Omental fat pad (tissue), 4 donors: ENCODE measurements around the gene NUDT4B. TPM values are rescaled to one million over a fixed set of nuclear protein-coding genes. Genes with fewer than 3 reads are reported as not detected.
A peak's percentile ranks its signal among the peaks of the same experiment; 100 is the strongest.
"Not testable (repeated sequence)": the region's sequence is repeated elsewhere in the genome, so short reads cannot be mapped to it uniquely, and the experiment has no call there.

Experiments
- ATAC-seq: fragments of 150-250 bp; one replicate; pipeline ENCODE4 v1.9.1; 2016; ENCODE audit warnings: mild to moderate bottlenecking, moderate library complexity; ENCODE audit not compliant: low FRiP score
- DNase-seq: peaks from one replicate; pipeline ENCODE4 v3.0.0-alpha.2; 2019; ENCODE audit warnings: low spot score
- small RNA-seq: library from RNA; depleted of rRNA; stranded (forward); fragments of <200 nt; gene quantifications from one replicate; pipeline ENCODE3, GENCODE V24; 2016
- total RNA-seq, 4 donors: library from RNA; depleted of rRNA; stranded (reverse); fragments of >200 nt; gene quantifications; one replicate each; pipeline ENCODE4 v1.1.0, GENCODE V29; 2016

The NUDT4B gene
- total RNA-seq, 4 donors from 2014 or later: 25.1 to 45.4 (median 33.6) TPM

- DNase-seq, ATAC-seq: not testable (repeated sequence)
Measured at GRCh38 chr1:148777649-148778048, 29.1 kb downstream of the NUDT4B start.

- not testable (repeated sequence) for DNase-seq, ATAC-seq
Measured at GRCh38 chr1:148780404-148780803, 31.8 kb downstream of the NUDT4B start.

- peak; percentile 86 for ATAC-seq
- not testable (repeated sequence) for DNase-seq
Measured at GRCh38 chr1:148791543-148792099, 43.0 kb downstream of the NUDT4B start.

GRCh38 chr1:148793762-148794332 lies 45.3 kb downstream of the NUDT4B start:
- ATAC-seq, DNase-seq: not testable (repeated sequence)

Small RNA genes within 50 kb of the gene (small RNA-seq; reads per million reads assigned to genes)
- not detected for gene RNU6-1171P

Other genes starting within 250 kb of the NUDT4B start
- 10 to 100 TPM; 21.9 to 44.5 (median 34.9) TPM for gene NBPF14, start 152.8 kb upstream of the NUDT4B start, total RNA-seq
- gene PDE4DIP, start 95.7 kb downstream of the NUDT4B start, total RNA-seq: 10 to 100 TPM; 54.1 to 83.5 (median 59.1) TPM